SH-SY5Y (cell line): ENCODE measurements around the gene LY86.

Source experiments
- GATA2 ChIP-seq: IDR thresholded peaks from 2 replicates; pipeline ENCODE4 v1.6.1; 2011; ENCODE audit warnings: mild to moderate bottlenecking, low read depth, low read length
- GATA3 ChIP-seq: IDR thresholded peaks from 2 replicates; pipeline ENCODE4 v1.6.1; 2011; ENCODE audit warnings: low read depth, mild to moderate bottlenecking, low read length, moderate library complexity

DNA sequence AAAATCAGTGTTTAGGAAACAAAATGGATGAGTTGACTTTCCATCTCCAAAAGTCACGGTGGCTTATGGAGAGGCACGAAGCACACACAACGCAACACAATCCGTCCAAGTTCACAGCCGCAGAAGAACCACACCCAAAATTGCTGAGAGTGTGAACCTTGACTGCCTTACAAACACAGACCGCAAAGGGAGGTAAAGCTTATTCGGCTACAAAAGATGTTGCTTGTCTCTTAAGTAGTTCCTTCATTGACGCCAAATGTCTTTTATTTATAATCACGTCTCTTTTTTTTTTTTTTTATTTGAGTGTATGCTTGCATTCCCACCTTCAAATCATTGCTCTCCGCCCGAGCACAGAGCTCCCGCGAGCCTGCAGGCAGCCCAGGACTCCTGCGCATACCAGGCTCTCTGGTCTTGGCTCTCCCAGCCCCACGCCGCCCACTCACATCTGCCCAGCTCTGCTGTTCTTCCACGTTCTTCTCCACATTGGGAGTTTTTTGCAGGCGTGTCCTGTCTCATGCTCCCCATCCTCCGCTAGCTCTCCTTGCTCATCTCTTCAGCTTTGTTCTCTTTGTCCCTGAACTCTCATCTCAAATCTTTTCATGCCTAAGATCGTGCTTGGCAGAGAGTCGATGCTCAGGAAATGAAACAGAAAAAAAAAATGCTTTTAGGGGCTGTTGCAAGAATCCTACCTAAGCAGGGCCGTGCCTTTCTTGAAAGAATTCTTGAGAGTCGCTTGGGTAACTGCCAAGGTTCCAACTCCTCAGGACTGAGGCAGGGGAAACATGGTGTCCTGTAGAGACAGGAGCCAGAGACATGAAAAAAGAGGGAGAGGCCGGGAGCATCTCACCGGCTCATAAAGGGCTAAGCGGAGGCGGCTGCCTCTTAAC, 25.8 kb downstream of the LY86 start:
- TF ChIP-seq GATA2 = no peak
- no peak for TF ChIP-seq GATA3
